Astrocyte of the cerebellum (primary cell): ENCODE measurements around the gene INPP5A.

Experiments used
- DNase-seq: peaks from one replicate; pipeline ENCODE4 v3.0.0-alpha.2; 2011; ENCODE audit warnings: low read depth
- H3K4me3 ChIP-seq: 2 replicates; pipeline ENCODE4 v1.5.1; 2011; ENCODE audit warnings: mild to moderate bottlenecking, low read depth, low read length, moderate library complexity
- CTCF ChIP-seq: IDR thresholded peaks from 2 replicates; pipeline ENCODE4 v1.5.1; 2012; ENCODE audit warnings: low read length, low read depth, moderate library complexity, mild to moderate bottlenecking; ENCODE audit errors: missing control alignments
- in situ Hi-C: cut with HindIII; loops from 2 replicates; pipeline ENCODE4 v1.10.0; 2017; ENCODE audit warnings: low sequenced_read_pairs

INPP5A gene

GRCh38 chr10:132690821-132691610 is 153.4 kb downstream of the INPP5A start:
- in situ Hi-C loops = loop anchor here (5.0 kb wide), 1 partner anchor 81 kb away; no protein-coding TSS in a partner anchor
- DNase-seq = no peak
- TF ChIP-seq CTCF = no peak
- H3K4me3 ChIP-seq = no peak overlapping the region

- no peak for TF ChIP-seq CTCF
- DNase-seq = no peak
- in situ Hi-C loops = loop anchor here (5.0 kb wide), 1 partner anchor 81 kb away; no protein-coding TSS in a partner anchor
- H3K4me3 ChIP-seq = no peak overlapping the region
These were observed 154.1 kb downstream of the INPP5A start for GRCh38 chr10:132691711-132692153.

GRCh38 chr10:132692311-132692710 is 154.7 kb downstream of the INPP5A start:
- no peak for TF ChIP-seq CTCF
- in situ Hi-C loops = loop anchor here (5.0 kb wide), 1 partner anchor 80 kb away; no protein-coding TSS in a partner anchor
- no peak for DNase-seq

GRCh38 chr10:132693676-132694075 is 156.1 kb downstream of the INPP5A start:
- TF ChIP-seq CTCF = no peak
- no peak for DNase-seq
- no peak overlapping the region for H3K4me3 ChIP-seq
- in situ Hi-C loops = loop anchor here (5.0 kb wide), 1 partner anchor 79 kb away; no protein-coding TSS in a partner anchor

More at GRCh38 chr10:132692311-132692710, 154.7 kb downstream of the INPP5A start:
- no peak overlapping the region for H3K4me3 ChIP-seq

GRCh38 chr10:132696204-132696603 is 158.6 kb downstream of the INPP5A start:
- H3K4me3 ChIP-seq = no peak overlapping the region
- in situ Hi-C loops = no loop called here
- TF ChIP-seq CTCF = no peak
- DNase-seq = no peak

GRCh38 chr10:132696728-132697577 is 159.4 kb downstream of the INPP5A start:
- no peak overlapping the region for H3K4me3 ChIP-seq
- in situ Hi-C loops = no loop called here
- no peak for DNase-seq
- TF ChIP-seq CTCF = no peak
